Fibroblast of gingiva (primary cell): Measurements from ENCODE around the gene MPRIP.

Source experiments
- DNase-seq: peaks from one replicate; pipeline ENCODE4 v3.0.0-alpha.2; 2011; ENCODE audit warnings: low read depth

The MPRIP gene

GRCh38 chr17:17108451-17109049 lies 66.3 kb downstream of the MPRIP start:
- peak; percentile 19 for DNase-seq

- no peak for DNase-seq
Measured at GRCh38 chr17:17109256-17109655, 67.0 kb downstream of the MPRIP start.

GRCh38 chr17:17109907-17110306 lies 67.7 kb downstream of the MPRIP start:
- DNase-seq, result no peak

- DNase-seq, result no peak
Measured at GRCh38 chr17:17110520-17110919, 68.3 kb downstream of the MPRIP start.

- DNase-seq, result no peak
Measured at GRCh38 chr17:17111401-17112393, 69.4 kb downstream of the MPRIP start.

GRCh38 chr17:17112628-17113200 lies 70.5 kb downstream of the MPRIP start:
- DNase-seq, result no peak

- no peak for DNase-seq
Measured at GRCh38 chr17:17114592-17115225, 72.5 kb downstream of the MPRIP start.

GRCh38 chr17:17115620-17116019 lies 73.4 kb downstream of the MPRIP start:
- DNase-seq, result no peak

- no peak for DNase-seq
Measured at GRCh38 chr17:17116406-17116805, 74.1 kb downstream of the MPRIP start.

GRCh38 chr17:17117923-17118322 lies 75.7 kb downstream of the MPRIP start:
- DNase-seq, result no peak

GRCh38 chr17:17118399-17118798 lies 76.1 kb downstream of the MPRIP start:
- no peak for DNase-seq

GRCh38 chr17:17119106-17119505 lies 76.8 kb downstream of the MPRIP start:
- no peak for DNase-seq

- DNase-seq, result peak; percentile 69
Measured at GRCh38 chr17:17119533-17119932, 77.3 kb downstream of the MPRIP start.

- DNase-seq, result peak; percentile 12
Measured at GRCh38 chr17:17120294-17120693, 78.0 kb downstream of the MPRIP start.

- no peak for DNase-seq
Measured at GRCh38 chr17:17120701-17121100, 78.4 kb downstream of the MPRIP start.

GRCh38 chr17:17121162-17121561 lies 78.9 kb downstream of the MPRIP start:
- DNase-seq, result no peak

- no peak for DNase-seq
Measured at GRCh38 chr17:17122781-17123483, 80.7 kb downstream of the MPRIP start.

- no peak for DNase-seq
Measured at GRCh38 chr17:17124341-17124740, 82.1 kb downstream of the MPRIP start.

GRCh38 chr17:17125136-17126084 lies 83.2 kb downstream of the MPRIP start:
- DNase-seq, result peak; percentile 37
